Stomach (tissue), 4 donors: ENCODE measurements around the gene DLD.

ENCODE experiments used
- EP300 ChIP-seq: sonication (generic); formaldehyde crosslinking; IDR thresholded peaks from one replicate; pipeline ENCODE4 v1.6.1; 2017; ENCODE audit warnings: antibody characterized with exemption
- POLR2A ChIP-seq, 4 donors: fragments of 450-650 bp; IDR thresholded peaks; one replicate each; pipeline ENCODE4 v1.6.1; 2016; ENCODE audit warnings: antibody characterized with exemption in 4 of 4, control low read depth in 2 of 4, mild to moderate bottlenecking in 1 of 4, moderate library complexity in 1 of 4
- POLR2AphosphoS5 ChIP-seq, 3 donors: sonication (generic); formaldehyde crosslinking; IDR thresholded peaks; one replicate each; pipeline ENCODE4 v1.6.1; 2016; ENCODE audit warnings: antibody characterized with exemption in 3 of 3
- TF ChIP-seq, protein P1 (sequence below), 7 experiments: fragments of 450-650 bp in 4 of 7; fragments of 200-600 bp in 3 of 7; sonication (generic) in 3 of 7; IDR thresholded peaks; one replicate each; pipeline ENCODE4 v1.5.1; 2016 to 2019; ENCODE audit warnings: antibody characterized with exemption in 7 of 7, control low read depth in 2 of 7, mild to moderate bottlenecking in 1 of 7

DNA sequence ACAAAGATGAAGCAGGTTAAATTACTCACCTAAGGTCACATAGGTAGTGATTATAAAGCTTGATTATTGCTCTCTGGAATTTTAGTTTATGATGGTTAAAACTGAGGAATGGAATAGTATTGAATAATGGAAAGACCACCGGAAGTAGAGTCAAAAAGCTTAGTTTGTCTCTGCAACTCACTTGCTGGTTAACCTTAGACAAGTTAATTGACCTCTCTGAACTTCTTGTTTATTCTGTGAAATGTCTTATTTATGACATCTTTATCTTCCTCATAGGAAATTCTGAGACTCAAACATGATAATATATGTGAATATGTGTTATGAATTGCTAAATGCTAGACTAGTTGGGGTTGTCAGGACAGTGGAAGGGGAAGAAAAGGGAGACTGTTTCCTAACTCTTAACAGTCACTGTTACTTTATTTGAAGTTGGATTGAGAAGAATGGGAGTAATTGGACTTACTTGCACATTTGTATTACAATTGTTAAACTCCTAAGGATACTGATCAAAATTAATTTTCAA lies 9.6 kb downstream of the DLD start:
- TF ChIP-seq, protein P1, sequence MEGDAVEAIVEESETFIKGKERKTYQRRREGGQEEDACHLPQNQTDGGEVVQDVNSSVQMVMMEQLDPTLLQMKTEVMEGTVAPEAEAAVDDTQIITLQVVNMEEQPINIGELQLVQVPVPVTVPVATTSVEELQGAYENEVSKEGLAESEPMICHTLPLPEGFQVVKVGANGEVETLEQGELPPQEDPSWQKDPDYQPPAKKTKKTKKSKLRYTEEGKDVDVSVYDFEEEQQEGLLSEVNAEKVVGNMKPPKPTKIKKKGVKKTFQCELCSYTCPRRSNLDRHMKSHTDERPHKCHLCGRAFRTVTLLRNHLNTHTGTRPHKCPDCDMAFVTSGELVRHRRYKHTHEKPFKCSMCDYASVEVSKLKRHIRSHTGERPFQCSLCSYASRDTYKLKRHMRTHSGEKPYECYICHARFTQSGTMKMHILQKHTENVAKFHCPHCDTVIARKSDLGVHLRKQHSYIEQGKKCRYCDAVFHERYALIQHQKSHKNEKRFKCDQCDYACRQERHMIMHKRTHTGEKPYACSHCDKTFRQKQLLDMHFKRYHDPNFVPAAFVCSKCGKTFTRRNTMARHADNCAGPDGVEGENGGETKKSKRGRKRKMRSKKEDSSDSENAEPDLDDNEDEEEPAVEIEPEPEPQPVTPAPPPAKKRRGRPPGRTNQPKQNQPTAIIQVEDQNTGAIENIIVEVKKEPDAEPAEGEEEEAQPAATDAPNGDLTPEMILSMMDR (IDR thresholded peaks at IDR 0.05) = no peak
- TF ChIP-seq POLR2A (IDR thresholded peaks at IDR 0.05) (no peak), POLR2AphosphoS5 (IDR thresholded peaks at IDR 0.05) (no peak), EP300 (no peak)
